RCC 7860 (cell line): Measurements from ENCODE around the gene BCORL1.

Experiments
- DNase-seq: peaks from one replicate; pipeline ENCODE4 v3.0.0-alpha.2; 2015; ENCODE audit warnings: low spot score
- FAIRE-seq: peaks from 2 replicates; lab custom pipeline; 2012; peaks lifted over from hg19 to GRCh38; lab: Jason Lieb, UNC

Gene BCORL1

DNA sequence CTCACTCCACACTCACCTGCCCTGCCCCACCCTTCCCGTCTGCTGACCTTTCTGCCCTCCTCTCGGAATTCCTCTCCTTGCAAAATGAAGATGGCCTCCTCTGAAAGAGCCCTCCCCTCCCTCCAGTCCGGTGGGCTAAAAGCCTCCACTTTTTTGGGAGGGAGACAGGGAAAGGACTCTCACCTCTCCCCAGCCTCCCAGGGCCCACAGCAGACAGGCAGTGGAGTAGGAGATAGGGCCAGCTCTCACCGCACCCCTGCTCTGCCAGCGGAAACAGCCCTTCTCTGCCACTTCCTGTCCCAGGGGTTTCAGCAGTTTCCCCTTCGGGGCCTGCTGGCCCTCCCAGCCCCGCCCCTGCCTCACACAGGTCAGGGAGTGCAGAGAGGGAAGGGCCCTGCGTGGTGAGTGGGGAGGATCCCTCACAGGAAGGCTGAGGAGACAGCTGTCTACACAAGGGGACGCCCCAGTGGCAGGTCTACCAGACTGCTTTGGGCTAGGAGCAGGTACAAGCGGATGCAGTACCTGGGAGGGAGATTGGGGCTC is 109.6 kb downstream of the BCORL1 start:
- DNase-seq (no peak), FAIRE-seq (no peak)

DNA sequence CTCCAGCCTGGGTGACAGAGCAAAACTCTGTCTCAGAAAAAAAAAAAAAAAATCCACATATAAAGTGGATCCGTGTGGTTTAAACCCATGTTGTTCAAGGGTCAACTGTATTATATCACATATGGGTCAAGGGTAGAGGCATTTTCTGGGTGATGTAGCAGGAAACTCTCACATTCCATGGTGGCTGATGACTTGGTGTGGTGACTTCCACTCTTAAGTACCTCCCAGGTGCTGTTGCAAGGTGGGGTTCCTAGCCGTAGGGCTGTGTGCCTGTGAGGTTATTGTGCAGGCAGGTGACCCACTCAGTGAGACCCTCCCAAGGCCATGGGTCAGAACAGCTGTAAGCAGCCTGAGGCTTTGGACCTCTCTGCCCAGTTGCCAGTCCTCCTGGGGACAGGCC is 110.8 kb downstream of the BCORL1 start:
- DNase-seq (no peak), FAIRE-seq (no peak)

DNA sequence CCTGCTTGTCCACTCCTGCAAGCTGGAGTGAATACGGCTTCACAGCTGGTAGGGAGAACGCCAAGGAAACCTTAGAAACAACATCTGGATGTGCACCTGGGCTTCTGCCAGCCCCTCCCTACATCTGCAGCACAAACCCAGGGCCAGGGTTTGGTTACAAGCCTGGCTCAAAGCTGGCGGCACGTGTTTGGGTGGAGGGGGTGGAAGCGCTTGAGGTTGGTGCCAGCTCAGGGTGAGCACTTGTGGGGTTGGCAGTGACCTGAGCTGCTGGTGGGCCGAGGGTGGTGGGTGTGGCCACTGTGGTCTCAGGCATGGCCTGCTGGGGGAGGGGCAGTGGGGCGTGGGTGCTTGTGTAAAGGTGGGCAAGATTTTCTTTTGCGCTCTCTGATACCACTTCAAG is 112.3 kb downstream of the BCORL1 start:
- FAIRE-seq (no peak), DNase-seq (no peak)

GRCh38 chrX:130095249-130096030 is 113.0 kb downstream of the BCORL1 start:
- DNase-seq (no peak), FAIRE-seq (no peak)

DNA sequence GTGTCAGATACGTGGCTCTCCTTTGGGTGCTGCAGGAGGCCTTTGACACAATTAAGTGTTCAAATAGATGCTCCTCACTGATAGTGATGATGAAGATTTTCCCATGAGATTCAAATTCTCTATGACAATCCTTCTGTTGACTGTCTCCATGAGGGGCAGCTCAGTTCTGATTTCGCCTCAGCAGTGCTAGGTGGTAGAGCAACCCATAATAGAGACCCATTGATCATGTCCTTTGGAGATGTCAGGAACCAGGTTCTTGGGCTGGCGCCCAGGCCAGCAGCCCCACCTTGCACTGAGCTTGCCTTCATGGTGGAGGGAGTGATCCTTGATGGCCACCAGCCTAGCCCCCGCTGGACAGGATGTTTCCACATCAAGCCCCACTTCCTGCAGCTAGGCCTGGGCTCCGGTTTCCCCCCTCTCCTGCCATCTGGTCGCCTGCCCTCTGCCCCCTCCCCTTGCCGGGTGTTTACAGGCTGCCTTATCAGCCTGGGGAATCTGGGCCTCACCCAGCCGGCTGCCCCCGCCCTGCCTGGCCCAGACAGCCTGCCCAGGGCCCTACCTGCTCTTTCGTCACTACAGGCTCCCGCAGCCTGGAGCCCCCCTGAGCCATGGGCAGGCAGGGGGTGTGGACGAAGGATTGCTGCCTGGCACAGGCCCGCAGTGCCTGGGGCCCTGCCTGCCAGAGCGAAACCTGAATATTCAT is 115.2 kb downstream of the BCORL1 start:
- FAIRE-seq (no peak), DNase-seq (no peak)

DNA sequence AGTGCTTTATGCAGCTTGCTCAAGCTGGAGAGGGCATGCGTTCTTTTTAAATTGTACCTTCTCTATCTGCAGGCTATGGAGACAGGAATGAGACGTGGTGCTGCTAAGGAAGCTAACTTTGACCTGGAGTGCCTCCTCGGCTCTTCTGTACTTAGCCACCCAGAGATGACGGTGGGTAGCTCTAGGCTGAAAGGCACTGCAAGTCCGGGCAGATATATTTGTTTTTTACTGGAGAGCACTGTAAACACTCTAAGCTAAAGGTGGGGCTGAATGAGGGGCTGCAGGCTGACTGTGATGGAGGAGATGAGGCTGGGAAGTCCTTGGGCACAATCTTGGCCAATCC is 115.7 kb downstream of the BCORL1 start:
- FAIRE-seq (no peak), DNase-seq (no peak)

DNA sequence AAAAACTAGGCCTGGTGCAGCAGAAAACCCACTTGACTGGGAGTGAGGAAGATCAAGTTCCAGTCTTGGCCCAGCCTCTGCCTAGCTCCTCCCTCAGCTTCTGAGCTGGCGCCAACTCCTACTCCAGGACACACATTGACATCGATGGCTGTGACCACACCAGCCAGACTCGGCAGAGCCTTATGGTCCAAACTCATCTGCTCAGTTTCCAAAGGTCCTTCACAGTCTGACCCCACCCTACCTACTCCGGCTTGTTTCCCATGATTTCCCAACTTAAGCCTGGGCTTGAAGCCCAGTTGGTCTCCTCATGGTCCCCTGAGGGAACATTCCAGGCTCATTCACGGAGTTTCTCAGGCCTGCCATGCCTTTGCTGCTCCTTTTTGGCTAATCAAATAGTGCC is 117.7 kb downstream of the BCORL1 start:
- DNase-seq (no peak), FAIRE-seq (no peak)

DNA sequence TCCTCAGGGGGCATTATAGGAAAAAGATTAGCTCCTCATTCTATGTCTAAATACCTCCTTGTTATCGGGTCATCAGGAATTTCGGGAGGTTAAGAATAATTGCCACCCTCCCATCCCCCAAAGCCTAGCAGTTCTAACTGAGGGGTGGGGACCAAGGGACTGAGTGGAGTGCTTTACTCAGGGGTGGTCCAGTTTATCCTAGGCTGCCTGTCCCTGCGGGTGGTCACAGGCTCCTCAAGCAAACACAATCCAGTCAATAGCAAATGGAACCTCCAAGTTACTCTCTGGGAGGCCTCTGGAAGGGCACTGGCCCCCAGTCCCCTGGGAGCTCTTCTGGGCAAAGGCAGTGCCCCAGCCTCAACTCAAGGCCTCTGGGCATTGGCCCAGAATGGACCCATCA is 121.2 kb downstream of the BCORL1 start:
- DNase-seq (no peak), FAIRE-seq (no peak)

- FAIRE-seq (no peak), DNase-seq (no peak)
Observed at GRCh38 chrX:130105244-130105643, 122.8 kb downstream of the BCORL1 start.

GRCh38 chrX:130106071-130106470 is 123.6 kb downstream of the BCORL1 start:
- FAIRE-seq (peak; percentile 74), DNase-seq (peak; percentile 46)
